ENCODE data around the gene P2RX4.
"Not testable (repeated sequence)": the region's sequence is repeated elsewhere in the genome, so short reads cannot be mapped to it uniquely, and the experiment has no call there.

The P2RX4 gene

DNA sequence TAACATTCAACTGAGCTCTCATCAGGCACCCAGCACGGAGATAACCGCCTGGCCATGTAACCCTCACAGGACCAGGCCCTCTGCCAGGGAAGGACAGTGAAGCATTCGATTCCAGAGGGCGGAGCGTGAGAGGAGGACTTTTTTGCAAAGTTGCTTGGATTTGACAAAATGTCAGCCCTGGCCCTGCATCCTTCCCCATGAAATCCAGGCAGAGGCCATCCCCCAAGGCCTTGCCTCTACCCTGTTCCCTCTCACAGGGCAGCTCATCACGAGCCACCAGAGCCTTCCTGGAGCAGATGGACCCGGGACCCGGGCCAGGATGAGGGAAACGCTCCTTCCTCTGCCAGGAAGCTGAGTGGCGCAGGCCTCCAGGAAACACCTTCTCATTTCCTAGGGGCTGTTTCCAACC lies 69.6 kb downstream of the P2RX4 start:
- no peak for DNase-seq

GRCh38 chr12:121280531-121280930 lies 70.6 kb downstream of the P2RX4 start:
- not testable (repeated sequence) for DNase-seq

DNA sequence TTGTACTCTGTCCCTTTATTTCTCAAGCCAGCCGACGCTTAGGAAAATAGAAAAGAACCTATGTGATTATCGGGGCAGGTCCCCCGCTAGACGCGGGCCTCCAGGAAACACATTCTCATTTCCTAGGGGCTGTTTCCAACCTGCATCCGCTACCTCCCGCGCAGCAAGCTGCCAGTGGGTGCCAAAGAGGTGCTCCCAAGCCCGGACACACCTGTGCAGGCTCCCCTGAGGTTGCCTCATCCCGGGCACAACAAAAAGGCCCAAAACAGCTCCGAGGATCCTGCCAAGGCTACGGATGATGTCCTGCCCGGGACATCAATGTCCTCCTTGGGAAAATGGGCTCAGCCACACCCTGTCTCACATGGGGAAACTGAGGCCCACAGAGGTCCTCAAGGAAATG lies 71.2 kb downstream of the P2RX4 start:
- DNase-seq: not testable (repeated sequence)

- DNase-seq: no peak
These were observed 72.3 kb downstream of the P2RX4 start for GRCh38 chr12:121282072-121282742.

- not testable (repeated sequence) for DNase-seq
These were observed 73.0 kb downstream of the P2RX4 start for GRCh38 chr12:121282910-121283309.

GRCh38 chr12:121283388-121283787 lies 73.5 kb downstream of the P2RX4 start:
- no peak for DNase-seq

All from SIG-M5 (cell line).